ENCODE data around the gene ATG9B. TPM values are rescaled to one million over a fixed set of nuclear protein-coding genes. Genes with fewer than 3 reads are reported as not detected.

The ATG9B gene
- total and polyA plus RNA-seq, 9 of the 15 experiments (the other 6 are each of a cell fraction or from before 2014, with no cell fraction given), result 0.29 to 8.0 (median 2.1) TPM

- TF ChIP-seq RREB1 (CRISPR knock-in tag; IDR thresholded peaks at IDR 0.05), result no peak; the same call in 1 of the 2 replicates
- peak; percentile 89; the same call in 1 of the 2 replicates for TF ChIP-seq XRCC5 (IDR thresholded peaks at IDR 0.05; ENCODE audit: low read depth, low read length)
- TF ChIP-seq TCF3 (CRISPR knock-in tag; IDR thresholded peaks at IDR 0.05), result peak; percentile 96
- TF ChIP-seq DACH1 (IDR thresholded peaks at IDR 0.05; ENCODE audit: partially characterized antibody), result peak; percentile 73
- 0 out of 2 replicates have a peak, but pooled peaks have one; percentile 27 for TF ChIP-seq KLF1 (tag; IDR thresholded peaks at IDR 0.05)
- peak; percentile 75 for TF ChIP-seq MTA2 (IDR thresholded peaks at IDR 0.05; ENCODE audit: low read depth)
- TF ChIP-seq MLX (CRISPR knock-in tag; conservative IDR thresholded peaks at IDR 0.05), result no peak
- TF ChIP-seq, protein P1, sequence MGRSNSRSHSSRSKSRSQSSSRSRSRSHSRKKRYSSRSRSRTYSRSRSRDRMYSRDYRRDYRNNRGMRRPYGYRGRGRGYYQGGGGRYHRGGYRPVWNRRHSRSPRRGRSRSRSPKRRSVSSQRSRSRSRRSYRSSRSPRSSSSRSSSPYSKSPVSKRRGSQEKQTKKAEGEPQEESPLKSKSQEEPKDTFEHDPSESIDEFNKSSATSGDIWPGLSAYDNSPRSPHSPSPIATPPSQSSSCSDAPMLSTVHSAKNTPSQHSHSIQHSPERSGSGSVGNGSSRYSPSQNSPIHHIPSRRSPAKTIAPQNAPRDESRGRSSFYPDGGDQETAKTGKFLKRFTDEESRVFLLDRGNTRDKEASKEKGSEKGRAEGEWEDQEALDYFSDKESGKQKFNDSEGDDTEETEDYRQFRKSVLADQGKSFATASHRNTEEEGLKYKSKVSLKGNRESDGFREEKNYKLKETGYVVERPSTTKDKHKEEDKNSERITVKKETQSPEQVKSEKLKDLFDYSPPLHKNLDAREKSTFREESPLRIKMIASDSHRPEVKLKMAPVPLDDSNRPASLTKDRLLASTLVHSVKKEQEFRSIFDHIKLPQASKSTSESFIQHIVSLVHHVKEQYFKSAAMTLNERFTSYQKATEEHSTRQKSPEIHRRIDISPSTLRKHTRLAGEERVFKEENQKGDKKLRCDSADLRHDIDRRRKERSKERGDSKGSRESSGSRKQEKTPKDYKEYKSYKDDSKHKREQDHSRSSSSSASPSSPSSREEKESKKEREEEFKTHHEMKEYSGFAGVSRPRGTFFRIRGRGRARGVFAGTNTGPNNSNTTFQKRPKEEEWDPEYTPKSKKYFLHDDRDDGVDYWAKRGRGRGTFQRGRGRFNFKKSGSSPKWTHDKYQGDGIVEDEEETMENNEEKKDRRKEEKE (IDR thresholded peaks at IDR 0.05; ENCODE audit: borderline replicate concordance in 1 of 2, control insufficient read depth in 1 of 2, low read depth in 2 of 2, low read length in 1 of 2), result no peak
- 0 out of 2 replicates have a peak, but pooled peaks have one; percentile 36 for TF ChIP-seq MECOM (CRISPR knock-in tag; IDR thresholded peaks at IDR 0.05)
- peak; percentile 96 for TF ChIP-seq CXXC5 (CRISPR knock-in tag; IDR thresholded peaks at IDR 0.05)
- no peak for TF ChIP-seq HEY1 (CRISPR knock-in tag; IDR thresholded peaks at IDR 0.05; ENCODE audit: borderline replicate concordance)
- TF ChIP-seq PCBP1 (IDR thresholded peaks at IDR 0.05; ENCODE audit: low read depth, low read length, poor library complexity, severe bottlenecking), result peak; percentile 78
These were observed 30.0 kb downstream of the ATG9B start (continued) for GRCh38 chr7:150994141-150994837.
